Measurements from ENCODE around the gene SH3D19.

GRCh38 chr4:151133311-151133710 lies 192.1 kb downstream of the SH3D19 start:
- no peak for TF ChIP-seq POLR2A (IDR thresholded peaks at IDR 0.05; ENCODE audit: low read depth, low read length)
- no peak for TF ChIP-seq POLR2AphosphoS5 (IDR thresholded peaks at IDR 0.05; ENCODE audit: low read depth, low read length)
- no peak for TF ChIP-seq SPI1 (IDR thresholded peaks at IDR 0.05; ENCODE audit: low read depth, low read length)

Data from GM12891 (cell line).